Measurements from ENCODE around the gene ABCC8.

ABCC8 gene

DNA sequence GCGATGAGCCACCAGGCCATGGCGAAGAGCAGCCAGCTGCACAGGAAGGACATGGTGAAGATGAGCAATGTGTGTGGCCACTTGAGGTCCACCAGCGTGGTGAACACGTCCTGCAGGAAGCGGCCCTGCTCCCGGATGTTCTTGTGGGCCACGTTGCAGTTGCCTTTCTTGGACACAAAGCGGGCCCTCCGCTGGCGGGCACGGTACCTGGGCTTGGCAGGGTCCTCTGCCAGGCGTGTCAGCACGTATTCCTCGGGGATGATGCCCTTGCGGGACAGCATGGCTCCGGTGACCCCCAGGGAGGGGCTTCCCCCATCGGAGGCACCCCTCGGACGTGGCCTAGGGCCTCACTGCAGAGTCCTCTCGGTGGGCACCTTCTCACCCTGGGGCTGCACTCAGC lies 88.8 kb downstream of the ABCC8 start:
- TF ChIP-seq TCF4 (CRISPR knock-in tag; IDR thresholded peaks at IDR 0.05; ENCODE audit: borderline replicate concordance) (no peak), ZC3H10 (CRISPR knock-in tag; IDR thresholded peaks at IDR 0.05) (no peak), ZNF565 (CRISPR knock-in tag; conservative IDR thresholded peaks at IDR 0.05; ENCODE audit: low read depth) (no peak), CSDC2 (CRISPR knock-in tag; IDR thresholded peaks at IDR 0.05) (no peak), ZNF8 (CRISPR knock-in tag; IDR thresholded peaks at IDR 0.05) (no peak), BACH2 (CRISPR knock-in tag; IDR thresholded peaks at IDR 0.05; ENCODE audit: borderline replicate concordance) (no peak), PATZ1 (CRISPR knock-in tag; IDR thresholded peaks at IDR 0.05; ENCODE audit: borderline replicate concordance) (no peak), ZFP3 (CRISPR knock-in tag; IDR thresholded peaks at IDR 0.05) (no peak), POU6F1 (CRISPR knock-in tag; IDR thresholded peaks at IDR 0.05; ENCODE audit: borderline replicate concordance, low read depth) (no peak), SNAI2 (CRISPR knock-in tag; IDR thresholded peaks at IDR 0.05) (no peak), ZFP30 (CRISPR knock-in tag; IDR thresholded peaks at IDR 0.05) (no peak), RARB (CRISPR knock-in tag; IDR thresholded peaks at IDR 0.05) (no peak)

GRCh38 chr11:17387254-17387653 lies 89.4 kb downstream of the ABCC8 start:
- TF ChIP-seq CSRNP3 (CRISPR knock-in tag; IDR thresholded peaks at IDR 0.05), result no peak
- no peak for TF ChIP-seq ARNTL (CRISPR knock-in tag; IDR thresholded peaks at IDR 0.05; ENCODE audit: borderline replicate concordance, low read depth)
- TF ChIP-seq PPARA (CRISPR knock-in tag; IDR thresholded peaks at IDR 0.05; ENCODE audit: borderline replicate concordance), result no peak
- TF ChIP-seq, protein P1, sequence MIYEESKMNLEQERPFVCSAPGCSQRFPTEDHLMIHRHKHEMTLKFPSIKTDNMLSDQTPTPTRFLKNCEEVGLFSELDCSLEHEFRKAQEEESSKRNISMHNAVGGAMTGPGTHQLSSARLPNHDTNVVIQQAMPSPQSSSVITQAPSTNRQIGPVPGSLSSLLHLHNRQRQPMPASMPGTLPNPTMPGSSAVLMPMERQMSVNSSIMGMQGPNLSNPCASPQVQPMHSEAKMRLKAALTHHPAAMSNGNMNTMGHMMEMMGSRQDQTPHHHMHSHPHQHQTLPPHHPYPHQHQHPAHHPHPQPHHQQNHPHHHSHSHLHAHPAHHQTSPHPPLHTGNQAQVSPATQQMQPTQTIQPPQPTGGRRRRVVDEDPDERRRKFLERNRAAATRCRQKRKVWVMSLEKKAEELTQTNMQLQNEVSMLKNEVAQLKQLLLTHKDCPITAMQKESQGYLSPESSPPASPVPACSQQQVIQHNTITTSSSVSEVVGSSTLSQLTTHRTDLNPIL (CRISPR knock-in tag; IDR thresholded peaks at IDR 0.05; ENCODE audit: low read depth), result no peak
- no peak for TF ChIP-seq PATZ1 (CRISPR knock-in tag; IDR thresholded peaks at IDR 0.05; ENCODE audit: borderline replicate concordance)
- no peak for TF ChIP-seq TCF4 (CRISPR knock-in tag; IDR thresholded peaks at IDR 0.05; ENCODE audit: borderline replicate concordance)
- TF ChIP-seq OSR1 (CRISPR knock-in tag; IDR thresholded peaks at IDR 0.05), result no peak
- no peak for TF ChIP-seq ESRRG (CRISPR knock-in tag; IDR thresholded peaks at IDR 0.05)
- TF ChIP-seq SNAI2 (CRISPR knock-in tag; IDR thresholded peaks at IDR 0.05), result no peak
- no peak for ATAC-seq

More for the DNA sequence above, 88.8 kb downstream of the ABCC8 start:
- ATAC-seq, result no peak

DNA sequence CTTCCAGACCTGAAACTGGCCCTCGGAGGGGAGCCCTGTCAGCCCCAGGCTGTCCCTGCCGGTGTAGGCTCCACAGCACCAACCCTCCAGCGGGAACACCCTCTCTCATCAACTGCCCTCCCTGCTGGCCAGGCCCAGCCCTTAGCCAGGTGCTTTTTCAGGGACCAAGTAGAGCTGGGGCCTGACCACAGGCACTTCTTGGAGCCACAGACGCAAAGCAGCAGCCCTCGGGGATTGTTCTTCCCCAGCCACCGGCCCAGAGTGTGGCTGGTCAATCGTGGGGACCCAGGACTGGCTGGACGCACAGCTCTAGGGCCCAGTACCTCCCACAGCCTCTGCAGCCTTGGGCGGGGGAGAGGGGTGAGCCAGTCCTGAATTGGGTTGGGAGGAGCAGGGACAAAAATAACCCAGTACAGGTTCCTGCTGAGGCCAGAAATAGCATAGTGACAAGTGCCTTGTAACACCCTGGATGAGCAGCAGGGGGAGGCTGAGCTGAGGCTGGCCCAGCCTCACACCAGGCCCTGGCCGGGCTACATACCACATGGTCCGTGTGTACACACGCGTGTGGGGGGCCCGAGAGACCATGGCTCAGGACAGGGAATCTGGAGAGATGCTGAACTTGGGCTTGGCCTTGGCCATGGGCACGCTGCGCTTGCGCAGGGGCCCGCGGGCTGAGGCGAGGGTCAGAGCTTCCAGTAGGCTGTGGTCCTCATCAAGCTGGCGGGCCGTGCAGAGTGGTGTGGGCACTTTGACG lies 90.1 kb downstream of the ABCC8 start:
- ATAC-seq, result peak; percentile 77
- TF ChIP-seq TOX (CRISPR knock-in tag; IDR thresholded peaks at IDR 0.05; ENCODE audit: borderline replicate concordance), result no peak
- no peak for TF ChIP-seq PPARA (CRISPR knock-in tag; IDR thresholded peaks at IDR 0.05; ENCODE audit: borderline replicate concordance)
- no peak for TF ChIP-seq POU6F1 (CRISPR knock-in tag; IDR thresholded peaks at IDR 0.05; ENCODE audit: borderline replicate concordance, low read depth)
- no peak for TF ChIP-seq GLIS3 (CRISPR knock-in tag; IDR thresholded peaks at IDR 0.05)
- TF ChIP-seq ZC3H10 (CRISPR knock-in tag; IDR thresholded peaks at IDR 0.05), result no peak
- no peak for TF ChIP-seq ZFP3 (CRISPR knock-in tag; IDR thresholded peaks at IDR 0.05)
- no peak for TF ChIP-seq SNAI2 (CRISPR knock-in tag; IDR thresholded peaks at IDR 0.05)
- TF ChIP-seq PATZ1 (CRISPR knock-in tag; IDR thresholded peaks at IDR 0.05; ENCODE audit: borderline replicate concordance), result no peak
- no peak for TF ChIP-seq ZFP30 (CRISPR knock-in tag; IDR thresholded peaks at IDR 0.05)
- no peak for TF ChIP-seq OSR1 (CRISPR knock-in tag; IDR thresholded peaks at IDR 0.05)
- TF ChIP-seq TCF4 (CRISPR knock-in tag; IDR thresholded peaks at IDR 0.05; ENCODE audit: borderline replicate concordance), result no peak
- TF ChIP-seq, protein P1 (CRISPR knock-in tag; IDR thresholded peaks at IDR 0.05; ENCODE audit: low read depth), result no peak
- no peak for TF ChIP-seq CSDC2 (CRISPR knock-in tag; IDR thresholded peaks at IDR 0.05)

Data from SK-N-SH treated with all-trans-retinoic acid at 6 μM for 48 hours (cell line).